Measurements from ENCODE around the gene GSTT2.
"Not testable (repeated sequence)": the region's sequence is repeated elsewhere in the genome, so short reads cannot be mapped to it uniquely, and the experiment has no call there.

The GSTT2 gene

DNA sequence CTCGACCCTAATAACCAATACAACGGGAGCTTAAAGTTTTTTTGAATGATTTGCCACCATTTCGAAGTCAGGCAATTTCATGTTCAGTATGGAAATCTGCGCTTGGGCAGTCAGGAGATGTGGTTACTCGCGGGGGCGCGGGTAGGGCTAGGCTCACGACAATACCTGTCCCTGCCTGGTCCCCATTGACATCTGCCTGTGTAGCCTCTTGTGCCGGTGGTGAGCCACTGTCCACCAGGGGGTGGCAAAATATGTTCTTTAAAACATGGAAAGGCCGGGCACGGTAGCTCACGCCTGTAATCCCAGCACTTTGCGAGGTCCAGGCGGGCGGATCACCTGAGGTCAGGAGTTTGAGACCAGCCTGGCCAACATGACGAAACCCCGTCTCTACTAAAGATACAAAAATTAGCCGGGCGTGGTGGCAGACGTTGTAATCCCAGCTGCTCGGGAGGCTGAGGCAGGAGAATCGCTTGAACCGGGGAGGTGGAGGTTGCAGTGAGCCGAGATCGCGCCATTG, 5.0 kb upstream of the GSTT2 start:
- DNase-seq, result not testable (repeated sequence)

DNA sequence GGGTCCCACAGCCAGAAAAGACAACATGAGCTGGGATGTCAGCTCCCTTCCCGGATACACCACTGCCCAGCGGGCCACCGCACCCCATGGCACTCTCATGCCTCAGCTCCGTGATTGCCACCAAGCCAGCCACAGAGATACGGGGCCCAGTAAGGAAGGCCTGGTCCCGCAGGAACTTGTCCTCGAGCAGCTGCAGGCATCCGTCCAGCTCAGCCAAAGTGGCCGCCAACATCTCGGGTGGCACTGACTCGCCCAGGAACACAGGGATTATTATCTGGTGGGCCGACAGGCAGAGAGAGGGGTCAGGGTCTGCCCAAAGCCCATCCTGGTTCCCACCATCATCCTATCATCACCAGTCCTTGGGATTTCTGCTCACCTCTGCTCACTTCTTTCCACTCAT, 2.6 kb upstream of the GSTT2 start:
- not testable (repeated sequence) for DNase-seq

DNA sequence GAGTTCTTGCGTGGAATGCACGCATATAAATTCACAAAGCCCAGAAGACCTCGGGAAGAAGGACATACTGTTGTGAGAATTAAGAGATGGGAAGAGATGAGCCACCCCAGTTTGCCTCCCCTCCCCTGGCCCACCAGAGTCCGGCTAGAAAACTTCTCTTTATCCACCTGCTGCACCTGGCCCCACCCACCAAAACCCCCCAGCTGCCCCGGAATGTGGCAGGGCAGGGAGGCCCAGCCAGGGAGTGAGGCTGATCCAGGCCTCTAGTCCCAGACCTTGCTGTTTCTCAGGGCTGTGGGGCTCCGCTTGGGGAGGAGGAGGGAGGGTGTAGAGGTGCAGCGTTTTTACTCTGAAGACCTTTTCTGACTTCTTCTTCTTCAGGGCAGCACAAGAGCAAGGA, 633 bp downstream of the GSTT2 start:
- DNase-seq, result not testable (repeated sequence)

DNA sequence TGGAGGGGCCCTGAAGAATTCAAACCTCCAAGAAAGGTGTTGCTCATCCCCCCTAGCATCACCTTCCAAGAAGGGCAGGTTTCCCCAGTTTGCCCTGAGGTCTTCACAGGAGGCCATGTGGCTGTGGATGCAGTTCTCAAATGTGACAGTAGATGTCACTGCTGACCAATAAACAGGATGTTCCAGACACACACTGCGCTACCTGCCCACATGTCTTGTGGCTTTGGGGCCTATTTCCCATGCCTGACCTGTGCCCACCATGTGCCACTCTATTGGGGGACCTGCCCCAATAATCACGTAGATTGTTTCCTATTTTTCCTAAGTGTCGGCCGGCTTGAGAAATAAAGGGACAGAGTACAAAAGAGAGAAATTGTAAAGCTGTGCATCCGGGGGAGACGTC, 4.5 kb downstream of the GSTT2 start:
- DNase-seq, result peak; percentile 66

DNA sequence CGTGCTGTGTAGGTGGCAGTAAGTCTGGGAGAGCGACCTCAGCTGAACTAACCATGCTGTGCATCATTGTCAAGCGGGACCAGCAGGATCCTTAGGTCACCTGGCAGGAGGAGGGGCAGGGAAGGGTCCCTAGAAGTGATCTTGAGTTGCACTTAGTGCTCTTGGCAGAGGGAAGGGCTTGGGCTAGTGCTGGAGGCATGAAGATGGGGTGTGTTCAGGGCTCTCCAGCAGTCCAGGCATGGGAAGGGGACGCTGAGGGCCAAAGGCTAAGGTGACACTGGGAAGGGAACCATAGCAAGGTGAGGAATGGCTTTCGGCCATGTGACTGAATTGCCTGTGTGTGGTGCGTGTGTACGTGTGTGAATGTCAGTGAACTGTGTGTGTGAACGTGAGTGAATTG, 6.2 kb downstream of the GSTT2 start:
- DNase-seq, result not testable (repeated sequence)

DNA sequence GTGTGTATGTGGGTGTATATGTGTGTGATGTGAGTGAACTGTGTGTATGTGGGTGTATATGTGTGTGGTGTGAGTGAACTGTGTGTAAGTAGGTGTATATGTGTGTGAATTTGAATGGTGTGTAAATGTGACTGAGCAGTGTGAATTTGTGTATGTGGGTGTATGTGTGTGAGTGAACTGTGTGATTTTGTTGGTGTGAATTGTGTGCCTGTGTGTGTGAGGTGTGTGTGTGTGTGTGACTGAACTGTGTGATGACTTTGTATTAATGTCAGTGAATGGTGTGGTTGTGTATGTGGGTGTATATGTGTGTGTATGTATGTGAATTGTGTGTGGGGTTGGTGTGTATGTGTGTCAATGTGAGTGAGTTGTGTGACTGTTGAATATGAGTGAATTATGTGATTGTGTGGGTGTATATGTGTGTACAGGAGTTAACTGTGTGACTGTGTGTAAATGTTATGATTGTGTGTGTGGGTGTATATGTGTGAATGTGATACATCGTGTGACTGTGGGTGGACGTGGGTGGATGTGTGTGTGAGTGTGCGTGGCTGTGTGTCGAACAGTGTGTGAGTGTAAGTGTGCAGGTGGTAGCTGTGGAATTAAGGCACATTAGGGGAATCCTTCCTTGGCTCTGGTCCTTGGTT, 6.7 kb downstream of the GSTT2 start:
- not testable (repeated sequence) for DNase-seq

DNA sequence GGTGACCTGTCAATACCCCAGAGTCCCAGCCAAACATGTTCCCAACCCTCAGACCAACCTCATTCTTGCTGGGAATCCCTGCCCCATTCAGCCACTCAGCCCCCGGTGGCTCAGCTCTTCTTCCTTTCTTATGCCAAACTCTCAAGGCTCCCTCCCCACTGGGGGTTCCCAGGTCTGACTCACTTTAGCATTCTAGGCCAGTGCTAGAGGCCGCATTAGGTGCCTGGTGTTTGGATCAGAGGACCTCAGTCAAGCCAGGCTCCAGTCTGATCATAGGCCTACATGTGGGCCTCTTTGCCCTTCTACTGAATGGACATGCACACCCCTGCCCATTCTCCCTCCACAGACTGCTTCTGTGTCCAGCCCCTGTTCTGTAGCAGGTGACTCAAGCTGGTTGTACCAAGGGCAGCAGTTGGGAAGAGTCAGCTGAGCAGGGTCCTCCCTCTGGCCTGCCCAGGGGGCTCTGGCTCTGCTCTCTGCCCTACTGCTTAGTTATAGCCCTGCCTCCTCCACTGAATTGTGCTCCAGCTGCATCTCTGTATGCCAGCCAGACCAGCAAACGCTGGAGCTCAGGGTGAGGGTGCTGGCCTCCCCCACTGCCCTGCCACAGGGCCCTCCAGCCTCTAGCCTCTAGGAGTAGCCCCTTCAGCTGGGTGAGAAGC, 9.8 kb downstream of the GSTT2 start:
- not testable (repeated sequence) for DNase-seq

DNA sequence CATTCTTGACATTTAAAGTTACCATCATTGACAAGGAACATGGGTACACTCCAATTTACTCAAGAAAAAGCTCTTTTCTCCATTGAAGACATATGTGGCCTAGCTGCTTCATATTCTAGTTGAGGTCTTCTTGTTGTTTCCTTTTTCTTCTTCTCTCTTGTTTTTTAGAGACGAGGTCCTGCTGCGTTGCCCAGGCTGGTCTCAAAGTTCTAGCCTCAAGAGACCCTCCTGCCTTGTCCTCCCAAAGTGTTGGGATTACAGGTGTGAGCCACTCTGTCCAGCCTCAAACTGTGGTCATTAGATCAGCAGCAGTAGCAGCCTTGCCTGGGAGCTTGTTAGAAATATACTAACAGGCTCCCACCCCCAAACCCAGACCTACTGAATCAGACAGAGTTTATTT, 13.1 kb downstream of the GSTT2 start:
- not testable (repeated sequence) for DNase-seq

DNA sequence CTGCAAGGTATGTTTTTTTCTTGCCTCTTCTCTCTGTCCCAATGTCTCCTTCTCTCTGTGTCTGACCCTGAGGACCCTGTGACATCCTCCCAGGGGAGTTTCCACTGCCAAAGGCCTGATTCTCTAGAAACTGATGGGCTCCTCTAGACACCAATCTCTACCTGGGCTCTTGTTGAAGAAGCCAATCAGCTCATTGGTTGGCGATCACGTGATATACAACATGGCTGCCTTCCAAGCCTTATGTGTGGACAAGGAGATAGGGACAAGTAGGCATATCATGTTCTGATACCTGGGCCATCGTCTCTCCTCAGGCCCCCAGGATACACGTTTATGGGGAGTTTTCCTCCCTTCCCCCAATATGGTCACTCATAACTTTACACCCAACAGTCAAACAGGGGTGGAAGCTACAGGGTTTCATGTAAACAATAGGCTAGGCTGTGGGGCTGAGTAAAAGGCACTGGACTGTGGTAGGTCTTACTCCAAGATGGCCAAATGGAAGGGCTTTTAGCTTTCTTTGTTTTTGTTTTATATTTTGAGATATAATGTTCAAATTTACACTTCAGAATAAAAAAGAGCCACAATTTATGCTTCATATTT, 13.7 kb downstream of the GSTT2 start:
- DNase-seq, result not testable (repeated sequence)

DNA sequence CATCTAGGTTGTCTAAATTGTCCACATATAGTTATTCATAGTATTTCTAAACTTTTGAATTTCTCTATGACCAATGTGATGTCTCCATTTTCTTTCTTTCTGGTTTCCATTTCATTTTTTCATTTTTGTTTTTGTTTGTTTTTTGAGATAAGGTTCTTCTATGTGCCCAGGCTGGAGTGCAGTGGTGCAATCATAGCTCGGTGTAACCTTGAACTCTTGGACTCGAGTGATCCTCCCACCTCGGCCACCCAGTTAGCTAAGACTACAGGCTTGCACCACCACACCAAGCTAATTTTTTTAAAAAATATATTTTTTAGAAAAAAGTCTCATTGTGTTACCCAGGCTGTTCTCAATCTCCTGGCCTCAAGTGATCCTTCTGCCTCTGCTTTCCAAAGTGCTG, 17.2 kb downstream of the GSTT2 start:
- DNase-seq, result no peak

DNA sequence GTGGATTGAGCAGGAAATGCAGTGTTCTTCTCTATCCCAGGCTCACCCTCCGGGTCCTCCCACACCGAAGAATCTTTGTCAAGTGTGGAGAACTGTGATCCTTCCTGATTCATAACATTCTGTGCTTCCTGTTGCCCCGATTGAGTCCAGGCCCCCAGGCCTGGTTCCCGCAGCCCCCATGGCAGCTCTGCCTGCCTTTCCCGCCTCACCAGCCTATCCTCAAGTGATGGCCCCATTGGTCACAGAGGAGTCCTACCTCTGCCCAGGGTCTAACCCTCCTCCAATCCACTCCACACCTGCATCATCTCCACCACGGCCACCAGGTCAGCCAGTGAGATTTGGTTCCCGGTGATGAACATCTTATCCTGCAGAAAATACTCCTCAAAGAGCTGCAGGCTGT, 19.8 kb downstream of the GSTT2 start:
- DNase-seq, result not testable (repeated sequence)

DNA sequence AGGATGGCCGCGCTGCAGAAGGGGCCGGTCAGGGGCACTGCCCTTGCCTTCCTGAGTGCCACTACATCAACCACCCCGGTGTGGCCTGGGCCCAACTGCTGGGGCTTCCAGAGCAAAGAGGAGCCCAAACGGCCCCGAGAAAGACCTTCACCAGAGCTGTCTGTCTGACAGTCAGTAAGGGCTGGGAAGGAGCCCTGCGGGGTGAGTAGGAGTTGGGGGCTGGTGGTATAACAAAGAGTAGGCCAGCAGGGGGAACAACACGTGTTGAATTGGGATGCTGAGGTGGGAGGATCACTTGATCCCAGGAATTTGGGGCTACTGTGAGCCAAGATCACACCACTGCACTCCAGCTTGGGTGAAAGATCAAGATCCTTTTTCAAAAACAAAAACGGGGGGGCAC, 21.4 kb downstream of the GSTT2 start:
- DNase-seq, result no peak

DNA sequence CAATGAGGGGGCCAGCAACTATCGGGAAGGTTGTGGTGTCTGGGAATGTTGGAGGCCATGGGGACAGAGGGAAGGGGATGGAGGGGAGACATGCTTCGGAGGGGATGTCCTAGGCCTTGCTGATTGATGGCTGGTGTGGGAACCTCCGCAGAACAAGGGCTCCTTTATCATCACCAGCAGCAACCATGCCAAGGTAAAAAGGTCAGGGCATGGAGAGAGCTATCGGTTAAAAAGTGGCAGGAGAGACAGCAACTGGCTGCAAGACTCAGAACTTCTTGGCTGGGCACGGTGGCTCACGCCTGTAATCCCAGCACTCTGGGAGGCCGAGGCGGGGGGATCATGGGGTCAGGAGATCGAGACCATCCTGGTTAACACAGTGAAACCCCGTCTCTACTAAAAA, 22.3 kb downstream of the GSTT2 start:
- no peak for DNase-seq

DNA sequence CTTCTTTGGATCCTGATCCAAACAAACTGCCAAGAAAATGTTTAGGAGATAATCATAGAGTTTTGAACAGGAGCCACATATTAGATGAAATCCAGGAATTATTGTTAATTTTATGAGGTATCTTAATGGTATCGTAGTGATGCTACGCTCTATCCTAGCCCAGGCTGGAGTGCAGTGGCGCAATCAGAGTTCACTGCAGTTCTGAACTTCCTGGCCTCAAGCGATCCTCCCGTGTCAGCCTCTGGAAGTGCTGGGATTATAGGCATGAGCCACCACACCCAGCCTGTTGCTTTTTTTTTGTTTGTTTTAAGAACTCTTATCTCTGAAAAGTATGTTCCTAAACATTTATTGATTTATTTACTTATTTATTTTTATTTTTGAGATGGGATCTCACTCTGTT, 22.9 kb downstream of the GSTT2 start:
- no peak for DNase-seq

DNA sequence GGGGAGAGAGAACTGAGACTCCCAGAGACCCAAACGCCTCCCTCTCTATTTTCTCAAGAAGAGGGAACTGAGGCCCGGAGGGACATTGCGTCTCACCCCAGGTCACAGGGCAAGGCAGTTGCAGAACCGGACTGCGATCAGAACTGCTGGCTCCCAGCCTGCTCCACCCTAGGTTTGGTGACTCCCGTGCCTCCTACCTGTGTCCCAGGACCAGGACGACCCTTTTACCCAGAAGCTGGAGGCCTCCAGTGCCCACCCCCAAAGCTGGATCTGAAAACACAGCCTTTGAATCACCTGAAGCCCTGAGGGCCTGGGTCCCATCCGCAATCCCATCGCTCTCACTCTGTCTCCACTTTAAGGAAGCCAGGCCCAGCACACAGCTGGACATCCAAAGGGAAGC, 24.0 kb downstream of the GSTT2 start:
- no peak for DNase-seq

DNA sequence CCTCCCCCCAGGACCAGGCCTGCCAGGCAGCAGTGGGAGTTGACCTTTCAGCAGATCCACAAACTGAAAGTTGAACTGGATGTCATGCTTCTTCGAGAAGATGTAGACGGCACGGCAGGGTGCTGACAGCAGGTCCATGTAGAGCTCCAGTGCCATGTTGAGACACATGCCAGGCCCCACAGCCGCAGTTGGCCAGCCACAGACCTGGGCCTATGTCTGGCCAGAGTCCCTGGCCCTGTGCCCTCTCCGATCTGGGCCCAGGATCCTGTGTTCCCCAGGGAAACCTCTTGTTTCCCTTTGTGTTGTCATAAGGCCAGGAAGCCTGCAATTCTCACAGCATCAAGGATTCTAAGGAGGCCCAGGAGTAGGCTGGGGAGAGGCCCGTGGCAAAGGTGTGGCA, 25.3 kb downstream of the GSTT2 start, which contains the start of gene GSTT4:
TSS of gene GSTT4 (minus strand) at position 253 of the 400 bp plus-strand sequence. CDS start at position 156, 97 bp downstream.
- no peak for DNase-seq

DNA sequence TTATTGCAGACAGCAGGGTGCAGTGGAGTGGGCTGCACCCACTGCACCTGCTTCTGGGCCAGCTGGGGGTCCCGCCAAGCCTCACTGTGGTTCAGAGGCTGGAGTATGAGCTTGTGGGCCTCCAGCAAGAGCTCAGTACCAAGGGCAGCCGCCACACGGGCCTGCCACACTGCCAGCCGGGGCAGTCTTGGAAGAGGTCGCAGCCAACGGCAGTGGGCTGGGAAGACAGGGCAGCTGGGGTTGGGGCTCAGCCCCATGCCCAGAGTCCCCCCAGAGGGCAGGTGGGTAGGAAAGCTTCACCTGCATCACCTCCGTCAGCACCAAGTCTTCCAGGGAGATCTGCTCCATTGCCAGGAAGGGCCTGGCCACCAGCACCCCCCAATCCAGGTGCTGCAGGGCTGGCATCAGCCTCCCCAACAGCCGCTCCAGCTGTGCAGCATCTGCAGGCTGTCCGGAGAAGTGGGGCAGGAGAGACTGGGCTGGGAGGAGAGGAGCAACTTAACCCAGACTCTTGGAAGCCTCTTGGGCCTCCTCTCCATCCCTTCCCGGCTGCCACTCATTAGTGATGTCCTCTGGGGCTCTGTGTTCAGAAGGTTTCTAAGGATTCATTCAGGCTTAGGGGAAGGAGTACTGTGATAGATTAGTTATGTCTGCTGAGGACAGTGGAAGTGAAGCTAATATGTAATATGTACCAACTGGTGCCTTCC, 26.4 kb downstream of the GSTT2 start:
- no peak for DNase-seq

DNA sequence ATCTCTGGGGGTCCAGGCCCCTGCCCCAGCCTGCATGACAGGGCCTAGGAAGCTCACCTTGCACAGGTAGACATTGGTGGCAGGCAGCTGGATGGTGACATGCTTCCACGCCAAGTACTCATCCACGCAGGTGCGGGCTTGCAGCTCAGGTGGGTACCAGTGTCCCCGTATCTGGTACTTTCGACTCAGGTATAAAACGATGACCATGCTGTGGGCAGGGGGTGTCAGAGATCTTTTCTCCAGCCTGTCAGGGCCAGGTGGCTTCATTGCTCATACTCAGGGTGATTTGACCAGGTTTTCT, 26.9 kb downstream of the GSTT2 start:
- DNase-seq, result no peak

DNA sequence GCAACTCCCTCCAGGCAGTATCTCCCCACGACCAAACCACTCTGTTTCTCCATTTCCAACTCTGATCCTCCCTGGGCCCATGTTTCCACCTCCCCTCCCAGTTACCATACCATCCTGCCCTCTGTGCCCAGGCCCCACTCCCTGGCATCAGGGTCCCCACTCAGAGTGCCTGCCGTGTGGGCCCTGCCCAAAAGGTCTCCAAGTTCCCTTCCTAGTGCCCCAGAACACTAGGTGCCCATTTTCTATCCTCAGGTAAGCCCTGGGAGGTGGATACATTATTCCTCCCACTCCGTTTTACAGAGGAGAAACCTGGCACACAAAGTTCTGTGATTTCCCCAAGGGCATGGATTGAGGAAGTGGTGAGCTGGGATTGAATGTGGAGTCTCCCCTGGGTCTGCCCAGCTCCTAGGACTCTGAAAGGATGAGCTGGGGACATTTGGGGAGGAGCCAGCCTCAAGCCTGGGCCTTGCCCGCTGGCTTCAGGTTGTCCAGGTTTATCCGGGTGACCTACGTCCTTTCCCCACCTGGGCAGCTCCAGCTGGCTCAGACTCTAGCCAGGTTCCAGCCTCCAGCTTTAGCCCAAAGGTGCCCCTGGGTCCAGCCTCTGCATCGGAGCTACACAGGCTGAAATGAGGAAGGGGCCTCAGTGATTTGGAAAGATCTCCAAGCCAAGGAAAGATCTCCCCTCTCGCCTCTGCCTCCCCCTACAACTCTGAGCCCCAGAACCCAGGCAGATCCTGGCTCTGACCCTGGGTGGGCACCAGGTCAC, 27.5 kb downstream of the GSTT2 start:
- DNase-seq, result no peak

DNA sequence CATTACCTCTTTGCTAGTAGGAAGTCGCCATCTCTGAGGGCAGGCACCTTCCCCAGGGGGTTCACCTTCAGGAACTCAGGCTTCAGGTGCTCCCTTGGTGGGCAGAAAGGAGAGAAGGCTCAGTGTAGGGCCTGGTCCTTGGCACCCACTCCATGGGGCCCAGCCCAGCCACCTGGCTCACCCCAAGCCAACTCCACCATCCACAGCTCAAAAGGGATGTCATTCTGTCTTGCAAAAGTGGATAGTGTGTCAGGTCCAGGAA, 28.0 kb downstream of the GSTT2 start:
- DNase-seq, result no peak

DNA sequence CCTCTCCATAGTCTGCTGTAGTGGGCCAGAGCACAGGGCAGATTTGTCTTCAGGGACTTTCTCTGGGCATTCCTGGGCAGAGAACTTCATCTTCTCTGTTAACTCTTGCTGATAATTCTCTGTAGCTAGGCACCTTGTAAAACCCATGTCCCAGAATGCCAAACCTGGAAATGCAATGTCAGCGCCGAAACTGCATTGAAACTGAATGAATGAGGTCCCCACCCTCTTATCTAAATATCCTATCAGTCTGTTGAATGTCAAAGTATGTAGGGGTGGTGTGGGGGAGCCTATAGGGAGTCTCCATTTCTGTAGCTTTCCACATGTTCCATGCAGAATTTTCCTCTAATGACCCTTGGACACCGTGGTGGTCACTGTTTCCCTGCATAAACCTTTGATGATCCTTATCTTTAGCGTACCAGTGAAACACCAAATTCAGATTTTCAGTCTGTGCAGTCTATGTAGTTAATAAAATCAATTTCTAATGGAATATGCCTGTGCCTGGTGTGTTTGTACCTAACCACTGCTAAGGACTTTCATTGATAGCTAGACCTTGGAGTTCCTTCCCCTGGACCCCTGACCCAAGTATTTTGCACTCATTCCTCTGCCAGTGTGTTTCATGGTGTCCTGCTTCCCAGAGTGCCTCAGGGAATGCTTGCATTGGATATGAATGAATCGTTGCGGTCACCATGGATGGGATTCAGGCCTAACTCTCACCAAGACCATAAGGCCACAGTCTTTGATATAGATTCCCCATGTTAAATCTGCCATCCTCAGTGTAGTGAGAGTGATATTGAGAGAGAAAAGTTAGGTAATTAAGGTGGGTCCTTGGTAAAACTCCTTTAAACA, 28.7 kb downstream of the GSTT2 start:
- no peak for DNase-seq

Measured in NCI-H345 (cell line).